ENCODE data around the gene TM7SF3.
"Not testable (repeated sequence)": the region's sequence is repeated elsewhere in the genome, so short reads cannot be mapped to it uniquely, and the experiment has no call there.

TM7SF3 gene

GRCh38 chr12:26976687-26977086, 37.5 kb downstream of the TM7SF3 start:
- no peak for DNase-seq

GRCh38 chr12:26971963-26972362, 42.2 kb downstream of the TM7SF3 start:
- peak; percentile 61 for DNase-seq

GRCh38 chr12:26970136-26970535, 44.0 kb downstream of the TM7SF3 start:
- no peak for DNase-seq

GRCh38 chr12:26966842-26967241, 47.3 kb downstream of the TM7SF3 start:
- DNase-seq, result no peak

- no peak for DNase-seq
These were observed 50.8 kb downstream of the TM7SF3 start for GRCh38 chr12:26963413-26963812.

- DNase-seq, result no peak
These were observed 52.4 kb downstream of the TM7SF3 start for GRCh38 chr12:26961803-26962202.

- DNase-seq, result not testable (repeated sequence)
These were observed 52.8 kb downstream of the TM7SF3 start for GRCh38 chr12:26961391-26961790.

- DNase-seq, result no peak
These were observed 60.2 kb downstream of the TM7SF3 start for GRCh38 chr12:26954027-26954426.

- DNase-seq, result peak; percentile 47
These were observed 60.7 kb downstream of the TM7SF3 start for GRCh38 chr12:26953447-26953846.

- no peak for DNase-seq
These were observed 65.9 kb downstream of the TM7SF3 start for GRCh38 chr12:26948309-26948708.

- no peak for DNase-seq
These were observed 73.0 kb downstream of the TM7SF3 start for GRCh38 chr12:26941215-26941594.

- no peak for DNase-seq
These were observed 73.5 kb downstream of the TM7SF3 start for GRCh38 chr12:26940516-26941214.

GRCh38 chr12:26939953-26940352, 74.2 kb downstream of the TM7SF3 start:
- no peak for DNase-seq

- no peak for DNase-seq
These were observed 74.9 kb downstream of the TM7SF3 start for GRCh38 chr12:26939192-26939832.

- DNase-seq, result no peak
These were observed 75.5 kb downstream of the TM7SF3 start for GRCh38 chr12:26938701-26939062.

GRCh38 chr12:26937863-26938700, 76.1 kb downstream of the TM7SF3 start, which contains the start of the genes FGFR1OP2 and INTS13:
FGFR1OP2 (plus strand) TSS chr12:26938470; CDS start chr12:26954159, 15,689 bp downstream.
INTS13 (minus strand) TSS chr12:26937981; CDS start chr12:26936803, 1,178 bp downstream.
- DNase-seq, result peak; percentile 98

GRCh38 chr12:26937443-26937862, 76.7 kb downstream of the TM7SF3 start:
- DNase-seq, result no peak

GRCh38 chr12:26936559-26937442, 77.4 kb downstream of the TM7SF3 start:
- DNase-seq, result no peak

- DNase-seq, result no peak
These were observed 78.4 kb downstream of the TM7SF3 start for GRCh38 chr12:26935636-26936378.

- DNase-seq, result no peak
These were observed 84.6 kb downstream of the TM7SF3 start for GRCh38 chr12:26929590-26929989.

GRCh38 chr12:26928661-26929060, 85.5 kb downstream of the TM7SF3 start:
- DNase-seq, result no peak

Measured in CD4-positive, alpha-beta T cell treated with Interleukin-15 for 1 hour (primary cell).